ENCODE measurements around the gene RALGAPA1.

RALGAPA1 gene

GRCh38 chr14:35758523-35759129 lies 50.5 kb downstream of the RALGAPA1 start:
- no peak overlapping the region for H3K14ac ChIP-seq (ENCODE audit: low read length)
- H3K36me3 ChIP-seq (ENCODE audit: control insufficient read depth in 1 of 2, insufficient read depth in 2 of 2, low read length in 2 of 2), result no peaks in the 10 kb centered on the region
- no peak overlapping the region for H3K23ac ChIP-seq (ENCODE audit: low read length)
- no peak overlapping the region for H3K4me2 ChIP-seq (ENCODE audit: low read length)
- DNase-seq, result peak in 1 of 2 donors; percentile 3
- no peak overlapping the region for H4K12ac ChIP-seq (ENCODE audit: low read depth, low read length)
- no peak overlapping the region for H3K9ac ChIP-seq (ENCODE audit: low read length)
- no peak overlapping the region for H3K18ac ChIP-seq (ENCODE audit: low read length)
- no peak overlapping the region for H2AFZ ChIP-seq (ENCODE audit: insufficient read depth, low read length, poor library complexity)
- no peak overlapping the region for H3K4me3 ChIP-seq (ENCODE audit: low read depth, low read length)
- no peak overlapping the region for H3K27ac ChIP-seq (ENCODE audit: low read depth, low read length)
- no peaks in the 10 kb centered on the region for H3K4me1 ChIP-seq (ENCODE audit: control insufficient read depth in 1 of 2, insufficient read depth in 2 of 2, low read length in 2 of 2)
- H4K91ac ChIP-seq (ENCODE audit: low read depth, low read length), result no peak overlapping the region
- H2AK5ac ChIP-seq (ENCODE audit: low read length), result no peak overlapping the region
- no peak overlapping the region for H2BK5ac ChIP-seq (ENCODE audit: low read depth, low read length, poor library complexity)
- no CpG with 5 or more reads among the region's 3 CpGs for WGBS (ENCODE audit: extremely low coverage, insufficient coverage, insufficient read length)
- H3K79me1 ChIP-seq (ENCODE audit: low read length), result no peaks in the 10 kb centered on the region
- H2BK120ac ChIP-seq (ENCODE audit: insufficient read depth, low read length, poor library complexity), result no peak overlapping the region
- no peak overlapping the region for H3K4ac ChIP-seq (ENCODE audit: low read depth, low read length)
- no peak overlapping the region for H4K8ac ChIP-seq (ENCODE audit: low read depth, low read length)
- no peak overlapping the region for H2BK12ac ChIP-seq (ENCODE audit: low read length)
- no peaks in the 10 kb centered on the region for H3K27me3 ChIP-seq (ENCODE audit: insufficient read depth, low read length)
- no peaks in the 10 kb centered on the region for H3K9me3 ChIP-seq (ENCODE audit: insufficient read depth, low read depth, low read length)
- no peaks in the 10 kb centered on the region for H3K79me2 ChIP-seq (ENCODE audit: control insufficient read depth, insufficient read depth, low read length, poor library complexity)

- Histone ChIP-seq H3K9me3 (ENCODE audit: insufficient read depth, low read depth, low read length) (no peaks in the 10 kb centered on the region), H3K18ac (ENCODE audit: low read length) (no peak overlapping the region), H3K4me1 (ENCODE audit: control insufficient read depth in 1 of 2, insufficient read depth in 2 of 2, low read length in 2 of 2) (no peaks in the 10 kb centered on the region), H3K4me3 (ENCODE audit: low read depth, low read length) (no peak overlapping the region), H3K4ac (ENCODE audit: low read depth, low read length) (no peak overlapping the region), H2BK5ac (ENCODE audit: low read depth, low read length, poor library complexity) (no peak overlapping the region), H3K14ac (ENCODE audit: low read length) (no peak overlapping the region), H4K12ac (ENCODE audit: low read depth, low read length) (no peak overlapping the region), H3K36me3 (ENCODE audit: control insufficient read depth in 1 of 2, insufficient read depth in 2 of 2, low read length in 2 of 2) (no peaks in the 10 kb centered on the region), H3K27ac (ENCODE audit: low read depth, low read length) (no peak overlapping the region), H2AK5ac (ENCODE audit: low read length) (no peak overlapping the region), H2BK12ac (ENCODE audit: low read length) (no peak overlapping the region), H2AFZ (ENCODE audit: insufficient read depth, low read length, poor library complexity) (no peak overlapping the region), H3K79me2 (ENCODE audit: control insufficient read depth, insufficient read depth, low read length, poor library complexity) (no peaks in the 10 kb centered on the region), H3K9ac (ENCODE audit: low read length) (no peak overlapping the region), H3K79me1 (ENCODE audit: low read length) (no peaks in the 10 kb centered on the region), H4K8ac (ENCODE audit: low read depth, low read length) (no peak overlapping the region), H3K27me3 (ENCODE audit: insufficient read depth, low read length) (no peaks in the 10 kb centered on the region), H3K4me2 (ENCODE audit: low read length) (no peak overlapping the region), H4K91ac (ENCODE audit: low read depth, low read length) (no peak overlapping the region), H2BK120ac (ENCODE audit: insufficient read depth, low read length, poor library complexity) (no peak overlapping the region), H3K23ac (ENCODE audit: low read length) (no peak overlapping the region)
- DNase-seq, result no peak
Measured at GRCh38 chr14:35754671-35755070, 54.4 kb downstream of the RALGAPA1 start.

GRCh38 chr14:35752380-35752779 lies 56.7 kb downstream of the RALGAPA1 start:
- Histone ChIP-seq H3K36me3 (ENCODE audit: control insufficient read depth in 1 of 2, insufficient read depth in 2 of 2, low read length in 2 of 2) (no peaks in the 10 kb centered on the region), H4K12ac (ENCODE audit: low read depth, low read length) (no peak overlapping the region), H3K4me3 (ENCODE audit: low read depth, low read length) (no peak overlapping the region), H3K4me2 (ENCODE audit: low read length) (no peak overlapping the region), H4K8ac (ENCODE audit: low read depth, low read length) (no peak overlapping the region), H3K79me1 (ENCODE audit: low read length) (no peaks in the 10 kb centered on the region), H3K18ac (ENCODE audit: low read length) (no peak overlapping the region), H3K27ac (ENCODE audit: low read depth, low read length) (no peak overlapping the region), H3K27me3 (ENCODE audit: insufficient read depth, low read length) (no peaks in the 10 kb centered on the region), H3K4me1 (ENCODE audit: control insufficient read depth in 1 of 2, insufficient read depth in 2 of 2, low read length in 2 of 2) (no peaks in the 10 kb centered on the region), H2BK120ac (ENCODE audit: insufficient read depth, low read length, poor library complexity) (no peak overlapping the region), H3K9me3 (ENCODE audit: insufficient read depth, low read depth, low read length) (no peaks in the 10 kb centered on the region), H2AFZ (ENCODE audit: insufficient read depth, low read length, poor library complexity) (no peak overlapping the region), H2AK5ac (ENCODE audit: low read length) (no peak overlapping the region), H2BK5ac (ENCODE audit: low read depth, low read length, poor library complexity) (no peak overlapping the region), H4K91ac (ENCODE audit: low read depth, low read length) (no peak overlapping the region), H3K23ac (ENCODE audit: low read length) (no peak overlapping the region), H2BK12ac (ENCODE audit: low read length) (no peak overlapping the region), H3K14ac (ENCODE audit: low read length) (no peak overlapping the region), H3K4ac (ENCODE audit: low read depth, low read length) (no peak overlapping the region), H3K79me2 (ENCODE audit: control insufficient read depth, insufficient read depth, low read length, poor library complexity) (no peaks in the 10 kb centered on the region), H3K9ac (ENCODE audit: low read length) (no peak overlapping the region)
- DNase-seq, result no peak
- WGBS (ENCODE audit: extremely low coverage, insufficient coverage, insufficient read length), result no CpG with 5 or more reads among the region's 3 CpGs

- Histone ChIP-seq H4K91ac (ENCODE audit: low read depth, low read length) (no peak overlapping the region), H3K18ac (ENCODE audit: low read length) (no peak overlapping the region), H3K23ac (ENCODE audit: low read length) (no peak overlapping the region), H2BK12ac (ENCODE audit: low read length) (no peak overlapping the region), H3K9ac (ENCODE audit: low read length) (no peak overlapping the region), H3K27ac (ENCODE audit: low read depth, low read length) (no peak overlapping the region), H3K36me3 (ENCODE audit: control insufficient read depth in 1 of 2, insufficient read depth in 2 of 2, low read length in 2 of 2) (no peaks in the 10 kb centered on the region), H4K12ac (ENCODE audit: low read depth, low read length) (no peak overlapping the region), H3K14ac (ENCODE audit: low read length) (no peak overlapping the region), H3K9me3 (ENCODE audit: insufficient read depth, low read depth, low read length) (no peaks in the 10 kb centered on the region), H3K4me2 (ENCODE audit: low read length) (no peak overlapping the region), H2BK5ac (ENCODE audit: low read depth, low read length, poor library complexity) (no peak overlapping the region), H2BK120ac (ENCODE audit: insufficient read depth, low read length, poor library complexity) (no peak overlapping the region), H3K4me1 (ENCODE audit: control insufficient read depth in 1 of 2, insufficient read depth in 2 of 2, low read length in 2 of 2) (no peaks in the 10 kb centered on the region), H4K8ac (ENCODE audit: low read depth, low read length) (no peak overlapping the region), H3K4ac (ENCODE audit: low read depth, low read length) (no peak overlapping the region), H3K79me2 (ENCODE audit: control insufficient read depth, insufficient read depth, low read length, poor library complexity) (no peaks in the 10 kb centered on the region), H3K27me3 (ENCODE audit: insufficient read depth, low read length) (no peaks in the 10 kb centered on the region), H3K79me1 (ENCODE audit: low read length) (no peaks in the 10 kb centered on the region), H2AK5ac (ENCODE audit: low read length) (no peak overlapping the region), H2AFZ (ENCODE audit: insufficient read depth, low read length, poor library complexity) (no peak overlapping the region), H3K4me3 (ENCODE audit: low read depth, low read length) (no peak overlapping the region)
- no peak for DNase-seq
- no CpG with 5 or more reads among the region's 6 CpGs for WGBS (ENCODE audit: extremely low coverage, insufficient coverage, insufficient read length)
Measured at GRCh38 chr14:35750202-35750904, 58.7 kb downstream of the RALGAPA1 start.

Measured in trophoblast cell (in vitro differentiated cells and primary cell).